Psoas muscle (tissue), 8 donors: Measurements from ENCODE around the gene LRFN2. TPM values are rescaled to one million over a fixed set of nuclear protein-coding genes. Genes with fewer than 3 reads are reported as not detected.

Experiments
- ATAC-seq, 4 donors: fragments of 200-7000 bp; cut with Tn5 transposase; one replicate each; pipeline ENCODE4 v1.9.1; 2020; ENCODE audit warnings: moderate library complexity in 3 of 4, mild to moderate bottlenecking in 2 of 4
- DNase-seq, 2 donors: peaks; one replicate each; pipeline ENCODE4 v3.0.0-alpha.2; 2020
- H3K27ac ChIP-seq: fragments of 200-600 bp; one replicate; pipeline ENCODE4 v1.8.0; 2022
- H3K27me3 ChIP-seq, 3 donors: fragments of 200-600 bp in 1 of 3; one replicate each; pipeline versions ENCODE4 v1.6.1 to v1.8.0; 2013 to 2022; ENCODE audit warnings: low read length in 2 of 3, mild to moderate bottlenecking in 2 of 3, moderate library complexity in 1 of 3; ENCODE audit not compliant: insufficient read depth in 3 of 3
- H3K36me3 ChIP-seq, 2 donors: fragments of 200-600 bp in 1 of 2; one replicate each; pipeline versions ENCODE4 v1.6.1 to v1.8.0; 2013 to 2022; ENCODE audit warnings: low read depth in 1 of 2, mild to moderate bottlenecking in 1 of 2, moderate library complexity in 1 of 2; ENCODE audit not compliant: insufficient read depth in 1 of 2
- H3K4me1 ChIP-seq: fragments of 200-600 bp; one replicate; pipeline ENCODE4 v1.8.0; 2022
- H3K4me3 ChIP-seq: fragments of 200-600 bp; one replicate; pipeline ENCODE4 v1.8.0; 2022; ENCODE audit warnings: mild to moderate bottlenecking
- H3K9me3 ChIP-seq: fragments of 200-600 bp; one replicate; pipeline ENCODE4 v1.8.0; 2022
- WGBS, 3 donors: extraction: QIAGEN DNeasy Blood & Tissue Kit; methylation state at CpG; one replicate each; pipeline versions ENCODE4 v1.1.6 to v1.1.7; 2013; 5-methylcytosine and 5-hydroxymethylcytosine counted together
- intact Hi-C, 2 donors: fragments of 100-400 bp; cut with DNase I; formaldehyde crosslinking; loops; one replicate each; pipeline versions ENCODE4 v1.11.0 to v1.14.2; 2022
- polyA plus RNA-seq, 3 donors: library from polyadenylated mRNA; stranded (reverse); fragments of 200-250 nt; gene quantifications; one replicate each; pipeline ENCODE4 v1.2.3, GENCODE V29; 2013
- total RNA-seq, 4 donors: library from RNA; stranded (reverse); fragmentation: NEBNext Ultra II Directional in 2 of 4; extraction: Animal tissue kit (Norgen Biotek cat#: 25700) in 2 of 4; gene quantifications; one replicate each; pipeline versions ENCODE4 v1.2.1 to v1.2.4, GENCODE V29; 2021 to 2023
- TF ChIP-seq, protein P1 (sequence below): fragments of 200-600 bp; IDR thresholded peaks from one replicate; pipeline ENCODE4 v1.8.0; 2022; ENCODE audit warnings: antibody characterized with exemption
- donor health status: healthy with polysubstance abuse.
- donor health status: DM: no; HTN: no; CAD: no; lungs with moderate emphysema.
- donor health status: Bipolar disorder and iron deficiency.
- donor health status: healthy.
- donor health status: DM: yes; HTN: yes; CAD: no.
- donor health status: DM: no; HTN: no; CAD: no.
- donor health status: DM: no; HTN: no; CAD: no.
- donor health status: DM: yes; HTN: yes; CAD: no.

The LRFN2 gene
- total and polyA plus RNA-seq, 7 donors, result 0.06 TPM; not detected in 6

DNA sequence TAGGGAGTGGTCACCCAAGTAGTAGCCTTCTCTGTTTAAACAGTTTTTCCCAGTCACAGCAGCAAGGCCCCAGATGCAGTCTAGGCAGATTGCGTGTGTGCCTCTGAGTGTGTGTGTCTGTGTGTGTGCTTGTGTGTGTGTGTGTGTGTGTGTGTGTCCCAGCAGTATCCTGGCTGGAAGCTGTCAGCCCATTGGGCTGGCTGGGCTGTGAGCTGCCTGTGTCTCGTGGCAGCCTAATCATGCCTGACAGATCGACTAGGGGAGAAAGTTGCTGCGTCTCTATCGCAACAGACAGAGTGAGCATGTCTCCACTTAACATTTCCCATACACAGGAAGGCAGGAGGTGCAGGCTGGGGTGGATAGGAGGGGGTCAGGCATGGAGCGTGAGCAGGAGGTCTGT, 42.9 kb upstream of the LRFN2 start:
- TF ChIP-seq, protein P1, sequence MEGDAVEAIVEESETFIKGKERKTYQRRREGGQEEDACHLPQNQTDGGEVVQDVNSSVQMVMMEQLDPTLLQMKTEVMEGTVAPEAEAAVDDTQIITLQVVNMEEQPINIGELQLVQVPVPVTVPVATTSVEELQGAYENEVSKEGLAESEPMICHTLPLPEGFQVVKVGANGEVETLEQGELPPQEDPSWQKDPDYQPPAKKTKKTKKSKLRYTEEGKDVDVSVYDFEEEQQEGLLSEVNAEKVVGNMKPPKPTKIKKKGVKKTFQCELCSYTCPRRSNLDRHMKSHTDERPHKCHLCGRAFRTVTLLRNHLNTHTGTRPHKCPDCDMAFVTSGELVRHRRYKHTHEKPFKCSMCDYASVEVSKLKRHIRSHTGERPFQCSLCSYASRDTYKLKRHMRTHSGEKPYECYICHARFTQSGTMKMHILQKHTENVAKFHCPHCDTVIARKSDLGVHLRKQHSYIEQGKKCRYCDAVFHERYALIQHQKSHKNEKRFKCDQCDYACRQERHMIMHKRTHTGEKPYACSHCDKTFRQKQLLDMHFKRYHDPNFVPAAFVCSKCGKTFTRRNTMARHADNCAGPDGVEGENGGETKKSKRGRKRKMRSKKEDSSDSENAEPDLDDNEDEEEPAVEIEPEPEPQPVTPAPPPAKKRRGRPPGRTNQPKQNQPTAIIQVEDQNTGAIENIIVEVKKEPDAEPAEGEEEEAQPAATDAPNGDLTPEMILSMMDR, result no peak
- Histone ChIP-seq H3K36me3 (no peaks in the 10 kb centered on the region), H3K27me3 (no peaks in the 10 kb centered on the region), H3K4me3 (no peak overlapping the region), H3K4me1 (no peaks in the 10 kb centered on the region), H3K9me3 (no peaks in the 10 kb centered on the region), H3K27ac (no peak overlapping the region)
- ATAC-seq, result no peak
- intact Hi-C loops, result no loop called here
- no peak for DNase-seq
- WGBS, 3 donors, result 63 to 84% (median 75%) methylated on average over 5 to 6 of the region's 6 CpGs

DNA sequence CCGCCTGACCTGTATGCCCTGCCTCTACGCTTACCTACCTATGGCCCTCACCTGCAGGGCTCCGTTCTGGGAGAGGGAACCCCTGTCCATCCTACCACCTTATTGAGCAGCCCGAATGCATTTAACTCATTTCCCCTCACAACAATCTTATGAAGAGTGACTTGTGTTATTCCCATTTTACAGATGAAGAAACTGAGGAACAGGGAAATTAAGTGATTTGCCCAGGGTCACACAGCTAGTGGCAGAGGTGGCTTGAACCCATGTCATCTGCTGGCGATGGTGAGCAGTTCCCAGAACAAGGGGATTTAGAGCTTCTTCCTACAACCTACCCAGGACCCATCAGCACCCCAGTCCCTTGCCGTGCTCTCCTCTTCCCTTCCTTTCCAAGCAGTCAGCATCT, 42.3 kb upstream of the LRFN2 start:
- Histone ChIP-seq H3K27me3 (no peaks in the 10 kb centered on the region), H3K27ac (no peak overlapping the region), H3K4me1 (no peaks in the 10 kb centered on the region), H3K36me3 (no peaks in the 10 kb centered on the region), H3K9me3 (no peaks in the 10 kb centered on the region), H3K4me3 (no peak overlapping the region)
- DNase-seq (no peak), ATAC-seq (no peak)
- WGBS, 3 donors, result 87 to 95% (median 95%) methylated on average over 6 of the region's 6 CpGs
- intact Hi-C loops, result no loop called here
- TF ChIP-seq, protein P1, result no peak

DNA sequence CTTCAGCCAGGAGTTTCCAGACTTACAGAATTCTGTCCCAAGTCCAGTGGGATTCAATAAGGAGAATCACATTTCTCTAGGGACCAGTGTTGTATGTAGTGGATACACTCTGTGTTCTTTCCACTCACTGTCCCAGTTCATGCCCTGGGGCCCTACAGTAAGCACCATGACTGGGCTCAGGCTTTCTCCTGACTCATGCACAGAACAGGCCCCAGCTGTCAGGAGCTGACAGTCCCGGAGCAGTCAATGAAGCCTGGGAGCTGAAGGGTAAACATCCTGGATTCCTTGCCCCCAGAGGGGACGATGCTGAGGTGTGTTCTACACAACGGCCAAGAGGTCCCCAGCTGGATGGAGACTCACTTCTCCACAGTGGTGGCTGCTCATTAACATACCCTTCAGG, 40.2 kb upstream of the LRFN2 start:
- no peaks in the 10 kb centered on the region for H3K9me3 ChIP-seq
- WGBS, 3 donors, result 49 to 54% (median 49%) methylated on average over 3 of the region's 3 CpGs
- ATAC-seq (no peak), DNase-seq (no peak)
- intact Hi-C loops, result no loop called here
- H3K36me3 ChIP-seq, result no peaks in the 10 kb centered on the region
- H3K27ac ChIP-seq, result no peak overlapping the region
- H3K4me3 ChIP-seq, result no peak overlapping the region
- H3K27me3 ChIP-seq, result no peaks in the 10 kb centered on the region
- TF ChIP-seq, protein P1, result no peak
- no peaks in the 10 kb centered on the region for H3K4me1 ChIP-seq

DNA sequence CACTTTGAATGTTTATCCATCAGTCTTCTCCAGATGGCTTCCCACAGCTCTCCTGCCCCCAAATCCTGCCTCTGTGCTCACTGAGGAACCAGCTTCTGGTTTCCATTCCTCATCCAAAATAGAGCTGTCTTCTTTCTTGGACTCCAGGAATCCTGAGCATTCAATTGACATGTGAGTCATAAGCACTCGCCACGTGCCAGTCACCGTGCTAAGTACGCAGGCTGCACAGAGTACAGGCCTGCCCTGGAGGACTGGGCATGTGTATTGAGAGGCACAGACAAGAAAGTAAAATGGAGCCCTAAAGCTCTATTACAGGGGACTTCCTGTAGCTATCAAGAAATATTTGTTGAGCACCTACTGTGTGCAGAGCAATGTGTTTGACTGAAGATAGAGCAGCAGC, 39.7 kb upstream of the LRFN2 start:
- no peak overlapping the region for H3K4me3 ChIP-seq
- 67 to 90% (median 87%) methylated on average over 4 of the region's 4 CpGs for WGBS, 3 donors
- ATAC-seq (no peak), DNase-seq (no peak)
- H3K4me1 ChIP-seq, result no peaks in the 10 kb centered on the region
- no peak overlapping the region for H3K27ac ChIP-seq
- TF ChIP-seq, protein P1, result no peak
- no peaks in the 10 kb centered on the region for H3K36me3 ChIP-seq
- no peaks in the 10 kb centered on the region for H3K27me3 ChIP-seq
- H3K9me3 ChIP-seq, result no peaks in the 10 kb centered on the region
- intact Hi-C loops, result no loop called here

DNA sequence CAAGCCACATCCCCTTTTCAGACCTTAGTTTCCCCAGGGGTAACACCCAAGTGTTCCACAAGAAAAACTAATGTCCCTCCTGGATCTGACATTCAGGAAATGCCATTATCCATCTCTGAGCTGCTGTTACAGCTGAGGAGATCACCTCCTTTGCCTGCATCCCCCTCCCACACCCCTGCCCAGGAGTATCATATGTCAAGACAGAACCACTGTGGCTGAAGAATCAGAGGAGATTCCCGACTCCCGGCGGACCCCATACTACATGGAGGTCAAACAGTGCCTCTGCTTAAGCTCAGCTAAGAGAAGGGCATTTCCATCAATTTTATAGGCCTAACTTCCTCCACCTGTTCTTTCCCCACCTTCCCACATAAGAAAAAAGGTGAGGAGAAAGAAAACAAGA, 36.8 kb upstream of the LRFN2 start:
- ATAC-seq (no peak), DNase-seq (no peak)
- TF ChIP-seq, protein P1, result no peak
- Histone ChIP-seq H3K27me3 (no peaks in the 10 kb centered on the region), H3K36me3 (no peaks in the 10 kb centered on the region), H3K9me3 (no peaks in the 10 kb centered on the region), H3K4me1 (no peaks in the 10 kb centered on the region), H3K27ac (no peak overlapping the region), H3K4me3 (no peak overlapping the region)
- 46 to 51% (median 51%) methylated on average over 3 of the region's 3 CpGs for WGBS, 3 donors
- intact Hi-C loops, result no loop called here
